Spleen (tissue), 11 donors: ENCODE results near the gene FRAS1. TPM values are rescaled to one million over a fixed set of nuclear protein-coding genes. Genes with fewer than 3 reads are reported as not detected.

Experiments
- DNase-seq: peaks from one replicate; pipeline ENCODE4 v3.0.0-alpha.2; 2020
- H3K27ac ChIP-seq, 8 donors: fragments of 200-600 bp; sonication (generic) in 7 of 8; 1 replicate in 4 of 8; 2 replicates in 4 of 8; pipeline versions ENCODE4 v1.5.0 to v1.8.0; 2016 to 2021; ENCODE audit warnings: inconsistent platforms in 4 of 8, mild to moderate bottlenecking in 4 of 8, moderate library complexity in 1 of 8
- H3K27me3 ChIP-seq, 7 donors: fragments of 200-600 bp; sonication (generic) in 6 of 7; replicated peaks in 1 of 7; 1 replicate in 4 of 7; 2 replicates in 3 of 7; pipeline versions ENCODE4 v1.5.0 to v1.8.0; 2016 to 2021; ENCODE audit warnings: inconsistent platforms in 3 of 7, mild to moderate bottlenecking in 1 of 7
- H3K36me3 ChIP-seq, 6 donors: fragments of 200-600 bp; sonication (generic) in 5 of 6; 1 replicate in 4 of 6; 2 replicates in 2 of 6; pipeline versions ENCODE4 v1.5.0 to v1.8.0; 2016 to 2021; ENCODE audit warnings: inconsistent platforms in 2 of 6
- H3K4me1 ChIP-seq, 6 donors: fragments of 200-600 bp; sonication (generic) in 5 of 6; 1 replicate in 3 of 6; 2 replicates in 3 of 6; pipeline versions ENCODE4 v1.5.0 to v1.8.0; 2016 to 2021; ENCODE audit warnings: inconsistent platforms in 3 of 6
- H3K4me3 ChIP-seq, 8 donors: fragments of 200-600 bp; sonication (generic) in 7 of 8; 1 replicate in 4 of 8; 2 replicates in 4 of 8; pipeline versions ENCODE4 v1.5.0 to v1.8.0; 2016 to 2021; ENCODE audit warnings: inconsistent platforms in 4 of 8, mild to moderate bottlenecking in 4 of 8, moderate library complexity in 2 of 8
- H3K9me3 ChIP-seq, 8 donors: fragments of 200-600 bp; sonication (generic) in 7 of 8; 1 replicate in 4 of 8; 2 replicates in 4 of 8; pipeline versions ENCODE4 v1.5.0 to v1.8.0; 2016 to 2021; ENCODE audit warnings: inconsistent platforms in 4 of 8
- CTCF ChIP-seq, 11 experiments: fragments of 200-600 bp in 7 of 11; fragments of 450-650 bp in 4 of 11; sonication (generic) in 4 of 11; IDR thresholded peaks in 8 of 11; conservative IDR thresholded peaks in 3 of 11; 1 replicate in 7 of 11; 2 replicates in 4 of 11; pipeline versions ENCODE4 v1.4.0 to v1.8.0; 2016 to 2021; ENCODE audit warnings: antibody characterized with exemption in 11 of 11, inconsistent platforms in 4 of 11, mild to moderate bottlenecking in 1 of 11
- POLR2A ChIP-seq, 3 donors: fragments of 450-650 bp; IDR thresholded peaks; one replicate each; pipeline ENCODE4 v1.5.1; 2017; ENCODE audit warnings: antibody characterized with exemption in 3 of 3, mild to moderate bottlenecking in 1 of 3
- POLR2AphosphoS5 ChIP-seq, 3 donors: sonication (generic); formaldehyde crosslinking; IDR thresholded peaks; one replicate each; pipeline ENCODE4 v1.5.1; 2017; ENCODE audit warnings: antibody characterized with exemption in 3 of 3
- WGBS, 5 donors: extraction: QIAGEN DNeasy Blood & Tissue Kit in 3 of 5; methylation state at CpG; one replicate each; pipeline versions ENCODE4 v1.1.5 to v1.1.7; 2013 to 2018; 5-methylcytosine and 5-hydroxymethylcytosine counted together
- intact Hi-C: fragments of 100-400 bp; cut with DNase I; formaldehyde crosslinking; loops from one replicate; pipeline ENCODE4 v1.15.0; 2023; ENCODE audit warnings: low total_unique reads
- polyA plus RNA-seq, 3 donors: library from polyadenylated mRNA; stranded (reverse); fragments of 200-250 nt; gene quantifications; one replicate each; pipeline ENCODE4 v1.2.1, GENCODE V29; 2013
- total RNA-seq, 7 donors: library from RNA; depleted of rRNA in 3 of 7; stranded (reverse); fragments of >200 nt in 3 of 7; fragmentation: NEBNext Ultra II Directional in 4 of 7; extraction: Animal tissue kit (Norgen Biotek cat#: 25700) in 4 of 7; gene quantifications; one replicate each; pipeline versions ENCODE4 v1.1.0 to v1.2.1, GENCODE V29; 2016 to 2021
- donor health status: healthy with polysubstance abuse.
- donor health status: DM: no; HTN: no; CAD: no; lungs with moderate emphysema.
- donor health status: DM: no; HTN: no; CAD: no.
- donor health status: Bipolar disorder and iron deficiency.
- donor health status: healthy.
- donor health status: DM: no; HTN: no; CAD: no.
- donor health status: DM: yes; HTN: yes; CAD: no.

Gene FRAS1
- total and polyA plus RNA-seq, 10 donors: 0.10 to 3.0 (median 1.3) TPM

GRCh38 chr4:78379991-78380729 lies 323.0 kb downstream of the FRAS1 start:
- WGBS, 5 donors: 85 to 94% (median 91%) methylated on average over 4 of the region's 4 CpGs
- intact Hi-C loops: no loop called here

GRCh38 chr4:78386679-78387078 lies 329.6 kb downstream of the FRAS1 start:
- Histone ChIP-seq H3K27me3 (no peaks in the 10 kb centered on the region), H3K4me1 (no peaks in the 10 kb centered on the region), H3K9me3 (no peaks in the 10 kb centered on the region), H3K36me3 (no peaks in the 10 kb centered on the region), H3K27ac (no peak overlapping the region), H3K4me3 (no peak overlapping the region)
- intact Hi-C loops: no loop called here
- no peak for TF ChIP-seq CTCF (IDR thresholded peaks at IDR 0.05 in 8 of 11, conservative IDR thresholded peaks at IDR 0.05 in 3 of 11)
- no peak for TF ChIP-seq POLR2A (IDR thresholded peaks at IDR 0.05)
- DNase-seq: no peak

More at GRCh38 chr4:78379991-78380729, 323.0 kb downstream of the FRAS1 start:
- no peaks in the 10 kb centered on the region for H3K27me3 ChIP-seq
- no peaks in the 10 kb centered on the region for H3K4me1 ChIP-seq
- H3K9me3 ChIP-seq: no peaks in the 10 kb centered on the region
- H3K36me3 ChIP-seq: no peaks in the 10 kb centered on the region
- H3K27ac ChIP-seq: no peak overlapping the region
- no peak for DNase-seq
- TF ChIP-seq POLR2AphosphoS5 (IDR thresholded peaks at IDR 0.05) (no peak), POLR2A (IDR thresholded peaks at IDR 0.05) (no peak), CTCF (IDR thresholded peaks at IDR 0.05 in 8 of 11, conservative IDR thresholded peaks at IDR 0.05 in 3 of 11) (no peak)
- no peak overlapping the region for H3K4me3 ChIP-seq

- intact Hi-C loops: no loop called here
- Histone ChIP-seq H3K27ac (no peak overlapping the region), H3K9me3 (peaks cover 0 to 40% (median 28%) of the 10 kb centered on the region in 8 donors), H3K36me3 (no peaks in the 10 kb centered on the region), H3K27me3 (no peaks in the 10 kb centered on the region), H3K4me1 (no peaks in the 10 kb centered on the region), H3K4me3 (no peak overlapping the region)
- WGBS, 5 donors: 58 to 77% (median 65%) methylated on average over 1 of the region's 1 CpG
- DNase-seq: no peak
- TF ChIP-seq POLR2AphosphoS5 (IDR thresholded peaks at IDR 0.05) (no peak), CTCF (IDR thresholded peaks at IDR 0.05 in 8 of 11, conservative IDR thresholded peaks at IDR 0.05 in 3 of 11) (no peak), POLR2A (IDR thresholded peaks at IDR 0.05) (no peak)
Measured at GRCh38 chr4:78395642-78396041, 338.5 kb downstream of the FRAS1 start.

GRCh38 chr4:78396613-78397291 lies 339.6 kb downstream of the FRAS1 start:
- Histone ChIP-seq H3K4me1 (no peaks in the 10 kb centered on the region), H3K27me3 (no peaks in the 10 kb centered on the region), H3K27ac (no peak overlapping the region), H3K9me3 (peaks cover 0 to 40% (median 28%) of the 10 kb centered on the region in 8 donors), H3K4me3 (no peak overlapping the region), H3K36me3 (no peaks in the 10 kb centered on the region)
- 83 to 91% (median 88%) methylated on average over 4 of the region's 4 CpGs for WGBS, 5 donors
- no peak for TF ChIP-seq CTCF (IDR thresholded peaks at IDR 0.05 in 8 of 11, conservative IDR thresholded peaks at IDR 0.05 in 3 of 11)
- TF ChIP-seq POLR2AphosphoS5 (IDR thresholded peaks at IDR 0.05): no peak
- TF ChIP-seq POLR2A (IDR thresholded peaks at IDR 0.05): no peak
- intact Hi-C loops: no loop called here
- no peak for DNase-seq
